Measurements from ENCODE around the gene C20orf202.

The C20orf202 gene

DNA sequence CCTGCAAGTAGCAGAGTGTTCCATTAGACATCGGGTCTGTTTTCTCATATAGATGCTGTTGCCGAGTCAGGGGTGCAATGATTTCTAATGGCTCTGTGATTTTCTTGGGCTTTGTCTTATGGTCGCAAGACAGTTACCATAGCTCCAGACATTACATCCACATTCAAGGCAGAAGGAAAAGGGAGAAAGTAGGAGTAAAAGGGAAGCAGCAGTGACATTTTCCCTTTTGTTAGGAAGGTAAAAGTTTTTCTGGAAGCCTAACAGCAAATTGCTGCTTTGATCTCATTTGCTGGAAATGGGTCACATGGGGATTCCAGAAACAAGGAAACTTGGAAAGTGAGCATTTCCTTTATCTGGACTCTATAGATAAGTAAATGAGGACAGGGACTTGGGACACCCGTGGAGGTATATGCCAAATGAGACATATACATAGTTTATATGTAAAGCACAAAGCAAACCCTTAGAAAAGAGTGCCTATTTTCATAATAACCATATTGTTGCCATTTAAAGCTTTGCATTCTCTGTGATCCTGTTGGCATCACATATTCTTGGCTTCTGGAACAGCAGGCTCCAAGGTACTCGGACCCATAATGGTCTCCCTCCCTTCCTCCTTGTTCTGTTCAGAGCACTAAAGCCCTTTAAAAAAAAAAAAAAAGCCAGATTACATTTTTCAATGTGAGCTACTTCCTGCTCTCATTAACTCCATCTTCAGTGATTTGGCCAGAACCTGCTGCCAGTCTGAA, at the start of gene C20orf202:
Gene C20orf202, plus strand, starts transcription at position 693 of the 743 bp plus-strand sequence. CDS start 132 bp downstream, outside the sequence.
- TF ChIP-seq, protein P1, sequence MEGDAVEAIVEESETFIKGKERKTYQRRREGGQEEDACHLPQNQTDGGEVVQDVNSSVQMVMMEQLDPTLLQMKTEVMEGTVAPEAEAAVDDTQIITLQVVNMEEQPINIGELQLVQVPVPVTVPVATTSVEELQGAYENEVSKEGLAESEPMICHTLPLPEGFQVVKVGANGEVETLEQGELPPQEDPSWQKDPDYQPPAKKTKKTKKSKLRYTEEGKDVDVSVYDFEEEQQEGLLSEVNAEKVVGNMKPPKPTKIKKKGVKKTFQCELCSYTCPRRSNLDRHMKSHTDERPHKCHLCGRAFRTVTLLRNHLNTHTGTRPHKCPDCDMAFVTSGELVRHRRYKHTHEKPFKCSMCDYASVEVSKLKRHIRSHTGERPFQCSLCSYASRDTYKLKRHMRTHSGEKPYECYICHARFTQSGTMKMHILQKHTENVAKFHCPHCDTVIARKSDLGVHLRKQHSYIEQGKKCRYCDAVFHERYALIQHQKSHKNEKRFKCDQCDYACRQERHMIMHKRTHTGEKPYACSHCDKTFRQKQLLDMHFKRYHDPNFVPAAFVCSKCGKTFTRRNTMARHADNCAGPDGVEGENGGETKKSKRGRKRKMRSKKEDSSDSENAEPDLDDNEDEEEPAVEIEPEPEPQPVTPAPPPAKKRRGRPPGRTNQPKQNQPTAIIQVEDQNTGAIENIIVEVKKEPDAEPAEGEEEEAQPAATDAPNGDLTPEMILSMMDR (IDR thresholded peaks at IDR 0.05): no peak

DNA sequence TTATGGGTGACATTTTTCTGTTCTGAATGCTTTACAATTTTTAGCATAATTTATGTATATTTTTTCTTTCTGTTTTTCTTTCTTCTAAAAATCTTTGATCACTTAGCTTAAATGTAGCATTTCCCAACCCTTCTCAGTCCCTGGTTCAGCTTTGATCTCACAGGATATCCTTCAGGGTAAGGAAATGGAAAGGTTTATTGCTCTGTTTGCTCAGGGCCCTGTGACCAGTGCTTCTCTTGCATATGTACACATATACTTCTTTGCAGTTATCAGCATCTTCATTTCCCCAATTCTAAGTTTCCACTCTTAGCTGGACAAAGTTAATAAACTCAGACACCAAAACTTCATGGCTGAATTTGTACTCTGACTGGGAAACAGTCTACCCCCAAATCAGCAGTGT, 49.0 kb upstream of the C20orf202 start:
- TF ChIP-seq, protein P1 (IDR thresholded peaks at IDR 0.05): no peak

DNA sequence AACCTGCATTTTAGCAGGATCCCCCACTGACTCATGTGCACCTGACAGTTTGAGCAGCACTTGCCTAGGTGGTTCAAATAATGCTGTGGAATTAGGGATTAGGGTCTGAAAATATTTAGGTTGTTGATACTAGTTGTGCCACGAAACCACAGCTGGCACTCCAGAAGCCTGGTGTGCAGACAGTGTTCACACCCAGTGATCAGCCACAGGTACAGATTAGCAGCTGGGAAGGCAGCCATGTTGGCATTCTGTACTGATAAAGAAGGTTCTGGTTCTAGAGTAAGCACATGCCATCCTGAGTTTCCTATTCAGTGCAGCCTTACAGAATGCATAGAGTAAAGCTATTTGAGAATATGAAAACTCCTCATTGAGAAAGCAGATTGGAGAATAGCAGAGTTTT, 48.6 kb upstream of the C20orf202 start:
- TF ChIP-seq, protein P1 (IDR thresholded peaks at IDR 0.05): no peak

DNA sequence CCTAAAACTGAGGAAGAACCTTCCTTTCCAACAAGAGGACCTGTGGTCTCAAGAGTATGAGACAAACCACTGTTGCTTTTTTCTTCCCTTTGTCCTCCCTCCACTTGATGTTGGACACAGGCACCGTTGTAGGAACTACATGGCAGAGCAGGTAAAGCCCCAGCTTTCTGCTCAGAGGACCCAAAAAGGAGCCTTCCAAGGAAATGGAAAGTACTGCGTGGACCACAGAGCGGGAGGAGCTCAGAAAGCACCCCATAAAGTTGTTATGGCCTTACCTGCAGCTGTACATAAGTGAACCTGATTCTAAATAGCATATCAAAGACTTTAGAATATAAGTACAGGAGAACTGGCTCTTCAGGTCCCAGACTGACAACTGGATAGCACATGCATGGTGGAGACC, 47.9 kb upstream of the C20orf202 start:
- TF ChIP-seq, protein P1 (IDR thresholded peaks at IDR 0.05): no peak

DNA sequence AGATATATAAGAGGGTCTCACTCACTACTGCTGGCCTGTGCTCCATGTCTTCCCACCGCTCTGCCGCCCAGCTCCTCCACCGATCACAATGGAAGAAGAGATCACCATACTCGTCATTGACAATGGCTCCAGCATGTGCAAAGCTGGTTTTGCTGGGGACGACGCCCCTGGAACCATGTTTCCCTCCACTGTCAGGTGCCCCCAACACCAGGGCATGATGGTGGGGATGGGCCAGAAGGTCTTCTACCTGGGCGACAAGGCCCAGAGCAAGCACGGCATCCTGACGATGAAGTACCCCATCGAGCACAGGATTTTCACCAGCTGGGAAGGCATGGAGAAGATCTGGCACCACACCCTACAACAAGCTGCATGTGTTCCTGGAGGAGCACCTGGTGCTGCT, 42.8 kb upstream of the C20orf202 start:
- TF ChIP-seq, protein P1 (IDR thresholded peaks at IDR 0.05): no peak

DNA sequence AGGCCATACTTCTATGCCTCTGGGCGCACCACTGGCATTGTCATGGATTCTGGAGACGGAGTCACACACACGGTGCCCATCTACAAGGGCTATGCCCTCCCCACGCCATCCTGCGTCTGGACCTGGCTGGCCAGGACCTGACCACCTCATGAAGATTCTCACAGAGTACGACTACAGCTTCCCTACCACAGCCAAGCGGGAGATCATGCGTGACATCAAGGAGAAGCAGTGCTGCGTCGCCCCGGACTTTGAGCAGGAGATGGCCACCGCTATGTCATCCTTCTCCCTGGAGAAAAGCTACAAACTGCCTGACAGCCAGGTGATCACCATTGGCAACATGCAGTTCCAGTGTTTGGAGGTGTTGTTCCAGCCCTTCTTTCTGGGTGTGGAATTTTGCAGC, 42.3 kb upstream of the C20orf202 start:
- TF ChIP-seq, protein P1 (IDR thresholded peaks at IDR 0.05): no peak

DNA sequence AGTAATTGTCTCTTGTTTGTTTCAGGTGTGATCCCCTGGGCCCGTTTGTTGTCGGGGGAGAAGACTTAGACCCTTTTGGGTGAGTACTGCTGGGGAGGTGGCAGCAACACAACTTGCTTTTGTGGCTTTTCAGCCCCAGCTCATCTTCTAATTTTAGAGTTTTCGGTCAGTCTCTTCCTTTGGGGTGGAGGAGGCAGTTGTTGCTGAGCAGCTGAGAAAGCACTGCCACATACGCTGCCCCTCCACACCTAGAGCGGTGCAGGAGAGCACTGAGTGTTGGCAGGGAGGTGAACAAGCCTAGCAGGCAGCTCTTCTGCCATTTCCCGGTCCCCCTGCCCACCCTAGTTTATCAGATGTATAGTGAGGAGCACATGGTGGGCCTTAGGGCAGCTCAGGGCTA, 40.1 kb upstream of the C20orf202 start:
- TF ChIP-seq, protein P1 (IDR thresholded peaks at IDR 0.05): no peak

Data from LNCAP (cell line).